ENCODE measurements around the gene NKRF.

Gene NKRF

DNA sequence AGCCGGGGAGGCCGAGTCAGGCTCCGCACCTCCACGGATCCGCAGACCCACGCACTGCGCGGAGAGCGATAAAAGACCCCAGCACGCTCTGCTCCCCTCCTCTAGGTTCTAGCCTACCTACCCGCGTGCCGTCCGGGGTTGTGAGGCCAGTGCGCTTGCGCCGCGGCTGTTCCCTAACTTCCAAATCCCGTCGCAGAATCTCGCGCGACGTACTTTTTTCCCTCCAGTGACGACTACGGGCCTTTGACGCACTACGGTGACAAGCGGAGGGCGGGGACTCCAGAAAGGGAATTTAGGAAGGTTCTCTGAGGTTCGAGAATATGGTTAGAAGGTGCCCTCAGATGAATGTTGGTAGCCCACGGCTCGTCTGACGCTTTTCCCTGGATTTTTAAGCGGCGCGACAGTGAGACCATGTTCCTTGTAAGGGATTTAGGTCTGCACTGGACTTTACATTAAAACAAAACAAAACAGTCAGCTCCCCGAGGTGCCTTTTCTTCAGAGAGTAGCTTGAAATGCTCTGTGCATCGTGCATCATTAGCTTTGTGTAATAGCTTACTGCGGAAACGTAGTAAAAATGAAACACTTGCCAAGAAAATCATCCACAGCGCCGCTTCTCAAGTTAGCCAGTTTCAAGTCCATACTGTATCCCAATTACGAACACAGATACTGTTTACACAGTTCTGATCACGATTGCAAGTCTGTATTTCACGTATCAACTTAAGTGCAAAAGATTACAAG, at the start of gene NKRF (continued):
- TF ChIP-seq ZNF292 (tag by site-specific recombination; IDR thresholded peaks at IDR 0.05; ENCODE audit: borderline replicate concordance, low read depth) (no peak), ZNF433 (tag by site-specific recombination; IDR thresholded peaks at IDR 0.05; ENCODE audit: low read depth) (no peak), ZNF362 (tag by site-specific recombination; IDR thresholded peaks at IDR 0.05) (peak; percentile 95), SP2 (tag by site-specific recombination; IDR thresholded peaks at IDR 0.05) (peak; percentile 30; the same call in 1 of the 2 replicates), ZXDB (tag by site-specific recombination; IDR thresholded peaks at IDR 0.05) (0 out of 2 replicates have a peak, but pooled peaks have one; percentile 47), ZNF529 (tag by site-specific recombination; IDR thresholded peaks at IDR 0.05; ENCODE audit: insufficient replicate concordance) (no peak), ZNF449 (tag by site-specific recombination; IDR thresholded peaks at IDR 0.05) (no peak), ZBTB21 (tag by site-specific recombination; IDR thresholded peaks at IDR 0.05) (peak; percentile 97), ZNF76 (tag by site-specific recombination; IDR thresholded peaks at IDR 0.05; ENCODE audit: borderline replicate concordance, low read depth) (0 out of 2 replicates have a peak, but pooled peaks have one; percentile 47)
- TF ChIP-seq, protein P1, sequence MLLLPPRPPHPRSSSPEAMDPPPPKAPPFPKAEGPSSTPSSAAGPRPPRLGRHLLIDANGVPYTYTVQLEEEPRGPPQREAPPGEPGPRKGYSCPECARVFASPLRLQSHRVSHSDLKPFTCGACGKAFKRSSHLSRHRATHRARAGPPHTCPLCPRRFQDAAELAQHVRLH (tag by site-specific recombination; IDR thresholded peaks at IDR 0.05): peak; percentile 86
- TF ChIP-seq, protein P2, sequence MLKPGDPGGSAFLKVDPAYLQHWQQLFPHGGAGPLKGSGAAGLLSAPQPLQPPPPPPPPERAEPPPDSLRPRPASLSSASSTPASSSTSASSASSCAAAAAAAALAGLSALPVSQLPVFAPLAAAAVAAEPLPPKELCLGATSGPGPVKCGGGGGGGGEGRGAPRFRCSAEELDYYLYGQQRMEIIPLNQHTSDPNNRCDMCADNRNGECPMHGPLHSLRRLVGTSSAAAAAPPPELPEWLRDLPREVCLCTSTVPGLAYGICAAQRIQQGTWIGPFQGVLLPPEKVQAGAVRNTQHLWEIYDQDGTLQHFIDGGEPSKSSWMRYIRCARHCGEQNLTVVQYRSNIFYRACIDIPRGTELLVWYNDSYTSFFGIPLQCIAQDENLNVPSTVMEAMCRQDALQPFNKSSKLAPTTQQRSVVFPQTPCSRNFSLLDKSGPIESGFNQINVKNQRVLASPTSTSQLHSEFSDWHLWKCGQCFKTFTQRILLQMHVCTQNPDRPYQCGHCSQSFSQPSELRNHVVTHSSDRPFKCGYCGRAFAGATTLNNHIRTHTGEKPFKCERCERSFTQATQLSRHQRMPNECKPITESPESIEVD (tag by site-specific recombination; IDR thresholded peaks at IDR 0.05): no peak

GRCh38 chrX:119655125-119655524, 48.9 kb upstream of the NKRF start:
- no peak overlapping the region for H3K4me3 ChIP-seq (ENCODE audit: low read depth, low read length)
- POLR2A ChIA-PET: interaction anchor here (1.5 kb wide), 1 partner anchor 12 kb away, joined by 4 read pairs; no protein-coding TSS in a partner anchor
- peak; percentile 95 for TF ChIP-seq ZFHX2 (tag by site-specific recombination; conservative IDR thresholded peaks at IDR 0.05)
- TF ChIP-seq ZNF514 (tag by site-specific recombination; IDR thresholded peaks at IDR 0.05): no peak
- peak; percentile 98 for TF ChIP-seq EGR2 (tag by site-specific recombination; IDR thresholded peaks at IDR 0.05; ENCODE audit: low read depth)
- CTCF ChIA-PET: interaction anchor here (0.6 to 1.7 kb wide), 3 partner anchors 75 to 139 kb away, joined by 3 to 8 read pairs (median 6); no protein-coding TSS in a partner anchor
- H3K27ac ChIP-seq (ENCODE audit: extremely low read depth, low read depth, low read length): no peak overlapping the region
- H3K9me3 ChIP-seq (ENCODE audit: control insufficient read depth, insufficient read depth, low read depth, low read length): no peaks in the 10 kb centered on the region
- H3K4me1 ChIP-seq (ENCODE audit: control insufficient read depth, insufficient read depth, low read length): no peaks in the 10 kb centered on the region
- peaks cover 0 to 22% of the 10 kb centered on the region in 2 experiments; a peak in 2 of 3 replicates for H3K36me3 ChIP-seq (ENCODE audit: control insufficient read depth in 2 of 2, insufficient read depth in 1 of 2, low read length in 2 of 2)

GRCh38 chrX:119654112-119654531, 47.9 kb upstream of the NKRF start:
- ChIA-PET CTCF (interaction anchor here (0.6 to 1.7 kb wide), 3 partner anchors 76 to 173 kb away, joined by 3 to 8 read pairs (median 4); no protein-coding TSS in a partner anchor), POLR2A (interaction anchor here (0.8 to 1.5 kb wide), 2 partner anchors 13 to 137 kb away, joined by 3 to 4 read pairs; partner anchors contain the start of gene RPL39)
- no peaks in the 10 kb centered on the region for H3K9me3 ChIP-seq (ENCODE audit: control insufficient read depth, insufficient read depth, low read depth, low read length)
- no peak overlapping the region for H3K4me3 ChIP-seq (ENCODE audit: low read depth, low read length)
- no peaks in the 10 kb centered on the region for H3K4me1 ChIP-seq (ENCODE audit: control insufficient read depth, insufficient read depth, low read length)
- no peak for TF ChIP-seq ZNF416 (tag by site-specific recombination; IDR thresholded peaks at IDR 0.05)
- TF ChIP-seq EGR2 (tag by site-specific recombination; IDR thresholded peaks at IDR 0.05; ENCODE audit: low read depth): peak; percentile 69; the same call in 1 of the 2 replicates
- no peak for TF ChIP-seq ZNF645 (tag by site-specific recombination; IDR thresholded peaks at IDR 0.05)
- no peak for TF ChIP-seq ZNF629 (tag by site-specific recombination; IDR thresholded peaks at IDR 0.05)
- TF ChIP-seq ZFHX2 (tag by site-specific recombination; conservative IDR thresholded peaks at IDR 0.05): peak; percentile 67
- TF ChIP-seq HOXD13 (CRISPR knock-in tag; IDR thresholded peaks at IDR 0.05; ENCODE audit: borderline replicate concordance): no peak
- no peak overlapping the region for H3K27ac ChIP-seq (ENCODE audit: extremely low read depth, low read depth, low read length)
- peaks cover 0 to 28% of the 10 kb centered on the region in 2 experiments; a peak in 2 of 3 replicates for H3K36me3 ChIP-seq (ENCODE audit: control insufficient read depth in 2 of 2, insufficient read depth in 1 of 2, low read length in 2 of 2)

All from HEK293 (cell line).